GM12878 (cell line): Measurements from ENCODE around the gene ACOT12. TPM values are rescaled to one million over a fixed set of nuclear protein-coding genes. Genes with fewer than 3 reads are reported as not detected.

Source experiments
- ATAC-seq: fragments of 200-7000 bp; cut with Tn5 transposase; 3 replicates; pipeline ENCODE4 v1.9.1; 2020; ENCODE audit warnings: mild to moderate bottlenecking, moderate library complexity
- BruUV-seq: library from RNA; stranded (reverse); fragments of 400-500 nt; replicated peaks from 2 replicates; lab custom pipeline; 2021; lab: Mats Ljungman, UMichigan
- CTCF ChIA-PET: fragments of 300-600 bp; sonication (Branson Sonifier 250); formaldehyde crosslinking; extraction: SDS; loops from one replicate; lab custom pipeline; 2021; ENCODE audit warnings: inconsistent platforms; lab: Yijun Ruan, JAX
- POLR2A ChIA-PET: fragments of 350-600 bp; formaldehyde crosslinking; extraction: SDS; loops from one replicate; lab custom pipeline; 2021; ENCODE audit warnings: inconsistent platforms; lab: Charles Lee
- RAD21 ChIA-PET: fragments of 300-600 bp; sonication (Branson Sonifier 250); formaldehyde crosslinking; loops from one replicate; lab custom pipeline; 2023; ENCODE audit warnings: antibody characterized with exemption; ENCODE audit not compliant: unreplicated experiment; lab: Charles Lee
- SMC1A ChIA-PET: fragments of 300-600 bp; sonication (Branson Sonifier 250); formaldehyde crosslinking; loops from one replicate; lab custom pipeline; 2023; ENCODE audit not compliant: unreplicated experiment, uncharacterized antibody; lab: Charles Lee
- DNase-seq: peaks from one replicate; pipeline ENCODE4 v3.0.0-alpha.2; 2011; ENCODE audit warnings: low read depth, low spot score
- FAIRE-seq: peaks from 3 replicates; lab custom pipeline; 2011; peaks lifted over from hg19 to GRCh38; lab: Jason Lieb, UNC
- H2AFZ ChIP-seq: 2 replicates; pipeline ENCODE4 v1.6.0; 2011; ENCODE audit warnings: low read depth, low read length, control low read depth; ENCODE audit not compliant: control insufficient read depth
- H3K27ac ChIP-seq: 2 replicates; pipeline ENCODE4 v1.5.1; 2011; ENCODE audit warnings: control low read depth; ENCODE audit not compliant: control insufficient read depth, insufficient read depth
- H3K27me3 ChIP-seq, 2 experiments: replicated peaks in 1 of 2; 2 replicates each; pipeline versions ENCODE4 v1.6.0 to v1.6.1; 2011; ENCODE audit warnings: low read length in 1 of 2; ENCODE audit not compliant: control insufficient read depth in 2 of 2, insufficient read depth in 2 of 2
- H3K36me3 ChIP-seq, 2 experiments: 2 replicates each; pipeline ENCODE4 v1.5.1; 2011; ENCODE audit warnings: low read length in 1 of 2; ENCODE audit not compliant: control insufficient read depth in 2 of 2, insufficient read depth in 2 of 2
- H3K4me1 ChIP-seq: 2 replicates; pipeline ENCODE4 v1.6.1; 2011; ENCODE audit warnings: mild to moderate bottlenecking, low read length, moderate library complexity, mixed read lengths; ENCODE audit not compliant: control insufficient read depth, insufficient read depth
- H3K4me2 ChIP-seq: 2 replicates; pipeline ENCODE4 v1.6.0; 2011; ENCODE audit warnings: control low read depth; ENCODE audit not compliant: control insufficient read depth, insufficient read depth
- H3K4me3 ChIP-seq: fragments of 200-600 bp; sonication (generic); 2 replicates; pipeline ENCODE4 v1.5.1; 2016
- H3K79me2 ChIP-seq: 2 replicates; pipeline ENCODE4 v1.6.0; 2011; ENCODE audit warnings: low read length; ENCODE audit not compliant: control insufficient read depth, insufficient read depth
- H3K9ac ChIP-seq: 2 replicates; pipeline ENCODE4 v1.8.0; 2011; ENCODE audit warnings: low read length, control low read depth, mixed read lengths; ENCODE audit not compliant: control insufficient read depth, insufficient read depth
- H3K9me3 ChIP-seq: replicated peaks from 3 replicates; pipeline ENCODE4 v1.5.1; 2011; ENCODE audit warnings: mild to moderate bottlenecking, low read length; ENCODE audit not compliant: control insufficient read depth, insufficient read depth
- H4K20me1 ChIP-seq: 2 replicates; pipeline ENCODE4 v1.6.0; 2011; ENCODE audit not compliant: control insufficient read depth, insufficient read depth
- BRCA1 ChIP-seq: IDR thresholded peaks from 2 replicates; pipeline ENCODE4 v1.6.1; 2011; ENCODE audit warnings: low read depth, low read length, improper control_type of control experiment
- IRF4 ChIP-seq: IDR thresholded peaks from 2 replicates; pipeline ENCODE4 v1.6.1; 2011; ENCODE audit warnings: low read depth, low read length
- POLR2A ChIP-seq: IDR thresholded peaks from 2 replicates; pipeline ENCODE4 v1.6.1; 2011; ENCODE audit warnings: low read depth, mild to moderate bottlenecking, low read length
- RB1 ChIP-seq: fragments of 450-650 bp; formaldehyde crosslinking; IDR thresholded peaks from 2 replicates; pipeline ENCODE4 v1.6.1; 2017; ENCODE audit warnings: mild to moderate bottlenecking, borderline replicate concordance
- RBBP5 ChIP-seq: fragments of 200-600 bp; sonication (generic); conservative IDR thresholded peaks from 2 replicates; pipeline ENCODE4 v1.6.1; 2016
- RFX5 ChIP-seq: IDR thresholded peaks from 2 replicates; pipeline ENCODE4 v1.6.1; 2011; ENCODE audit warnings: low read depth, low read length, improper control_type of control experiment
- SMAD1 ChIP-seq: fragments of 450-650 bp; IDR thresholded peaks from 2 replicates; pipeline ENCODE4 v1.6.1; 2018; ENCODE audit warnings: mild to moderate bottlenecking, low read depth; ENCODE audit not compliant: partially characterized antibody
- ZNF622 ChIP-seq: fragments of 450-650 bp; IDR thresholded peaks from 2 replicates; pipeline ENCODE4 v1.6.1; 2017; ENCODE audit warnings: mild to moderate bottlenecking, inconsistent platforms
- WGBS: methylation state at CpG from one replicate; pipeline ENCODE4 v1.1.6; 2016; ENCODE audit warnings: low lambda C conversion rate; ENCODE audit not compliant: insufficient replicate concordance, insufficient coverage; ENCODE audit errors: missing lambda C conversion rate; 5-methylcytosine and 5-hydroxymethylcytosine counted together
- in situ Hi-C: fragments of 300-500 bp; cut with MboI; formaldehyde crosslinking; loops from 9 replicates; pipeline ENCODE4 v1.14.3; 2018; ENCODE audit warnings: mixed read lengths
- intact Hi-C: fragments of 100-400 bp; cut with micrococcal nuclease; formaldehyde crosslinking; loops from one replicate; pipeline ENCODE4 v1.14.2; 2022; ENCODE audit not compliant: unreplicated experiment
- polyA plus RNA-seq, 11 experiments: library from polyadenylated mRNA; depleted of rRNA in 4 of 11; unstranded in 6 of 11; stranded (reverse) in 5 of 11; fragments of >200 nt; fragmentation: Nextera tagmentation in 4 of 11; fragmentation: Illumina TruSeq in 1 of 11; extraction: Ambion mirVana in 4 of 11; extraction: Trizol in 1 of 11; gene quantifications; 1 replicate in 1 of 11; 2 replicates in 10 of 11; pipeline versions ENCODE4 v1.2.1 to v1.2.3, GENCODE V29; 2011 to 2016; ENCODE audit warnings: inconsistent platforms in 2 of 11, missing spikeins in 2 of 11, low read depth in 1 of 11
- total RNA-seq, 4 experiments: library from RNA; depleted of rRNA in 3 of 4; stranded (reverse); fragments of >200 nt in 3 of 4; fragmentation: Illumina TruSeq in 1 of 4; extraction: Trizol in 1 of 4; gene quantifications; 2 replicates each; pipeline versions ENCODE4 v1.2.1 to v1.2.3, GENCODE V29; 2013 to 2021
- TF ChIP-seq, protein P1 (sequence below): IDR thresholded peaks from 2 replicates; pipeline ENCODE4 v1.6.1; 2012; ENCODE audit warnings: improper control_type of control experiment, low read depth, low read length; ENCODE audit not compliant: insufficient replicate concordance

The ACOT12 gene
- total and polyA plus RNA-seq, 10 of the 15 experiments (the other 5 are each of a cell fraction or from before 2014, with no cell fraction given), result 0.08 TPM; not detected in 9

DNA sequence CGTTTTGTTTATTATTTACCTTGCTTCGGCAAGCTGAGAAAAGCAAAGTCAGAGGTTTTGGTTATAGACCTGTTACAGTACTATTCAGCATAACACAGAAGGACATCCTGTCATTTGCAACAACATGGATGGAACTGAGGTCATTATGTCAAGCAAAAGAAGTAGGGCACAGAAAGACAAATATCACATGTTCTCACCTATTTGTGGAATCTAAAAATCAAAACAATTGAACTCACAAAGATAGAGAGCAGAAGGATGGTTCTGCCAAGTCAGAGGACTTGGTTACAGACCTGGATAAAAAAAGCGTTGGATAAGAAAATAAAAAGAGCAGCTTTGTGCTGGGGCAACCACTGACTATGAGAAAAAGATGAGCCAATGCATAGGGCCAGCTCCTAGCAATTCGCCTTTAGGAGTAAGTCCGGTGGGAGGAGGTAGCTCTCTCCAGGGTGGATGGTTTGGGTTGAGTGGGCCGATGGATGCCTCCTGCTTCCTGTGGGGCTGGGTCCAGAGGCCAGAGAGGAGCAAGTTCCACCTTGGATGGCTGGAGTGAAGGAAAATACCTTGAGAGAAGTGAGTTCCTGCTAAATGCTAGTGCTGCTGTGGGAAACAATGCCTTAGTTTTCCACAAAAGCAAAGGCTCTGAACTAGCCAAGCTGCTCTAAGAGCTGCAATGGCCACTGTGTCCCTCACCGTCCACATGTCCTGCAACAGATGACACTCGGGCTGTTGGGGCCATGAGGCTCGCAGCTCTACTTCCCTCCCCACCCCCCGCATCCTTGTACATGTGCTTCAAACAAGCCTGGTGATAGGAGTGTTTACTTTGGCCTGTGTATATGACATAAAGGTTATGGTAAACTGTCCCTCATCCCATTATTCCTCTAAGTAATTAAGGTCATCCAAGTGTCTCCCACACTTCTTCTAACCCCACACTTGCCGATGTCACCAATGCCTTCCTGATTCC lies 38.4 kb downstream of the ACOT12 start (continued):
- TF ChIP-seq, protein P1, sequence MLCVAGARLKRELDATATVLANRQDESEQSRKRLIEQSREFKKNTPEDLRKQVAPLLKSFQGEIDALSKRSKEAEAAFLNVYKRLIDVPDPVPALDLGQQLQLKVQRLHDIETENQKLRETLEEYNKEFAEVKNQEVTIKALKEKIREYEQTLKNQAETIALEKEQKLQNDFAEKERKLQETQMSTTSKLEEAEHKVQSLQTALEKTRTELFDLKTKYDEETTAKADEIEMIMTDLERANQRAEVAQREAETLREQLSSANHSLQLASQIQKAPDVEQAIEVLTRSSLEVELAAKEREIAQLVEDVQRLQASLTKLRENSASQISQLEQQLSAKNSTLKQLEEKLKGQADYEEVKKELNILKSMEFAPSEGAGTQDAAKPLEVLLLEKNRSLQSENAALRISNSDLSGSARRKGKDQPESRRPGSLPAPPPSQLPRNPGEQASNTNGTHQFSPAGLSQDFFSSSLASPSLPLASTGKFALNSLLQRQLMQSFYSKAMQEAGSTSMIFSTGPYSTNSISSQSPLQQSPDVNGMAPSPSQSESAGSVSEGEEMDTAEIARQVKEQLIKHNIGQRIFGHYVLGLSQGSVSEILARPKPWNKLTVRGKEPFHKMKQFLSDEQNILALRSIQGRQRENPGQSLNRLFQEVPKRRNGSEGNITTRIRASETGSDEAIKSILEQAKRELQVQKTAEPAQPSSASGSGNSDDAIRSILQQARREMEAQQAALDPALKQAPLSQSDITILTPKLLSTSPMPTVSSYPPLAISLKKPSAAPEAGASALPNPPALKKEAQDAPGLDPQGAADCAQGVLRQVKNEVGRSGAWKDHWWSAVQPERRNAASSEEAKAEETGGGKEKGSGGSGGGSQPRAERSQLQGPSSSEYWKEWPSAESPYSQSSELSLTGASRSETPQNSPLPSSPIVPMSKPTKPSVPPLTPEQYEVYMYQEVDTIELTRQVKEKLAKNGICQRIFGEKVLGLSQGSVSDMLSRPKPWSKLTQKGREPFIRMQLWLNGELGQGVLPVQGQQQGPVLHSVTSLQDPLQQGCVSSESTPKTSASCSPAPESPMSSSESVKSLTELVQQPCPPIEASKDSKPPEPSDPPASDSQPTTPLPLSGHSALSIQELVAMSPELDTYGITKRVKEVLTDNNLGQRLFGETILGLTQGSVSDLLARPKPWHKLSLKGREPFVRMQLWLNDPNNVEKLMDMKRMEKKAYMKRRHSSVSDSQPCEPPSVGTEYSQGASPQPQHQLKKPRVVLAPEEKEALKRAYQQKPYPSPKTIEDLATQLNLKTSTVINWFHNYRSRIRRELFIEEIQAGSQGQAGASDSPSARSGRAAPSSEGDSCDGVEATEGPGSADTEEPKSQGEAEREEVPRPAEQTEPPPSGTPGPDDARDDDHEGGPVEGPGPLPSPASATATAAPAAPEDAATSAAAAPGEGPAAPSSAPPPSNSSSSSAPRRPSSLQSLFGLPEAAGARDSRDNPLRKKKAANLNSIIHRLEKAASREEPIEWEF, result no peak

- Histone ChIP-seq H3K27ac (no peak overlapping the region), H4K20me1 (no peaks in the 10 kb centered on the region), H3K27me3 (peaks cover 0 to 3% of the 10 kb centered on the region in 2 experiments; a peak in 1 of 4 replicates), H3K4me3 (no peak overlapping the region), H2AFZ (no peak overlapping the region), H3K4me2 (no peak overlapping the region), H3K9ac (no peak overlapping the region), H3K79me2 (no peaks in the 10 kb centered on the region), H3K9me3 (no peaks in the 10 kb centered on the region), H3K4me1 (no peaks in the 10 kb centered on the region), H3K36me3 (no peaks in the 10 kb centered on the region)
- ATAC-seq (no peak), DNase-seq (no peak), FAIRE-seq (no peak)
- no peak for TF ChIP-seq POLR2A
- TF ChIP-seq RB1, result no peak
- no peak for TF ChIP-seq BRCA1
- no peak for TF ChIP-seq SMAD1
- no peak for TF ChIP-seq ZNF622
- no peak for TF ChIP-seq IRF4
- no peak for TF ChIP-seq RBBP5
- no peak for TF ChIP-seq RFX5
- intact Hi-C loops, result no loop called here
- ChIA-PET SMC1A (no interaction called here), CTCF (no interaction called here), RAD21 (no interaction called here), POLR2A (no interaction called here)
- in situ Hi-C loops, result no loop called here
- 47% methylated on average over 2 of the region's 2 CpGs for WGBS
- BruUV-seq, result no TSS peak
Observed at GRCh38 chr5:81354093-81354492, 39.8 kb downstream of the ACOT12 start.
